Ammon's horn (tissue), 1 donor: ENCODE results near the gene ENOSF1.
"Not testable (repeated sequence)": the region's sequence is repeated elsewhere in the genome, so short reads cannot be mapped to it uniquely, and the experiment has no call there.

Experiments used
- DNase-seq: peaks from one replicate; pipeline ENCODE4 v3.0.0-alpha.2; 2016; ENCODE audit warnings: low spot score

ENOSF1 gene

GRCh38 chr18:712401-713134 is at the start of gene ENOSF1:
ENOSF1 (minus strand) TSS chr18:712630; CDS start chr18:712587, 43 bp downstream.
- DNase-seq = peak; percentile 21

GRCh38 chr18:759864-760263 is 47.4 kb upstream of the ENOSF1 start:
- not testable (repeated sequence) for DNase-seq

GRCh38 chr18:755506-755905 is 43.1 kb upstream of the ENOSF1 start:
- no peak for DNase-seq

- no peak for DNase-seq
Measured at GRCh38 chr18:754656-755055, 42.2 kb upstream of the ENOSF1 start.

- no peak for DNase-seq
Measured at GRCh38 chr18:750456-750855, 38.0 kb upstream of the ENOSF1 start.

- no peak for DNase-seq
Measured at GRCh38 chr18:744832-745597, 32.6 kb upstream of the ENOSF1 start.

GRCh38 chr18:741931-742512 is 29.6 kb upstream of the ENOSF1 start:
- DNase-seq = peak; percentile 59

- DNase-seq = no peak
Measured at GRCh38 chr18:732371-732770, 19.9 kb upstream of the ENOSF1 start.

- no peak for DNase-seq
Measured at GRCh38 chr18:731185-731584, 18.8 kb upstream of the ENOSF1 start.

- no peak for DNase-seq
Measured at GRCh38 chr18:730692-731091, 18.3 kb upstream of the ENOSF1 start.

GRCh38 chr18:730120-730519 is 17.7 kb upstream of the ENOSF1 start:
- not testable (repeated sequence) for DNase-seq

GRCh38 chr18:725646-726045 is 13.2 kb upstream of the ENOSF1 start:
- DNase-seq = no peak

- no peak for DNase-seq
Measured at GRCh38 chr18:723541-724080, 11.2 kb upstream of the ENOSF1 start.

GRCh38 chr18:717003-717402 is 4.6 kb upstream of the ENOSF1 start:
- no peak for DNase-seq

GRCh38 chr18:715626-716025 is 3.2 kb upstream of the ENOSF1 start:
- DNase-seq = no peak

- no peak for DNase-seq
Measured at GRCh38 chr18:713135-713490, 683 bp upstream of the ENOSF1 start.

GRCh38 chr18:711657-712400 is 601 bp downstream of the ENOSF1 start:
- DNase-seq = peak; percentile 80

- DNase-seq = peak; percentile 25
Measured at GRCh38 chr18:711310-711656, 1.1 kb downstream of the ENOSF1 start.

- no peak for DNase-seq
Measured at GRCh38 chr18:710418-711300, 1.8 kb downstream of the ENOSF1 start.

GRCh38 chr18:709771-710170 is 2.7 kb downstream of the ENOSF1 start:
- DNase-seq = no peak

GRCh38 chr18:708096-708495 is 4.3 kb downstream of the ENOSF1 start:
- DNase-seq = no peak
